HG02981 (cell line): Measurements from ENCODE around the gene SLX9.

ENCODE experiments used
- ATAC-seq: cut with Tn5 transposase; IDR thresholded peaks from one replicate; pipeline ENCODE4 v1.9.1; 2021; ENCODE audit warnings: mild to moderate bottlenecking, moderate library complexity; ENCODE audit not compliant: unreplicated experiment

Gene SLX9

GRCh38 chr21:44957901-44958451 is 18.1 kb downstream of the SLX9 start:
- no peak for ATAC-seq

GRCh38 chr21:44958471-44959191 is 18.8 kb downstream of the SLX9 start:
- no peak for ATAC-seq

- no peak for ATAC-seq
Measured at GRCh38 chr21:44959376-44960091, 19.7 kb downstream of the SLX9 start.

GRCh38 chr21:44960141-44961092 is 20.6 kb downstream of the SLX9 start:
- no peak for ATAC-seq

GRCh38 chr21:44962403-44962966 is 22.7 kb downstream of the SLX9 start:
- no peak for ATAC-seq

- no peak for ATAC-seq
Measured at GRCh38 chr21:44964381-44964780, 24.6 kb downstream of the SLX9 start.

GRCh38 chr21:44965251-44966022 is 25.6 kb downstream of the SLX9 start:
- ATAC-seq: no peak

- ATAC-seq: no peak
Measured at GRCh38 chr21:44966135-44967081, 26.6 kb downstream of the SLX9 start.

- ATAC-seq: no peak
Measured at GRCh38 chr21:44967082-44968047, 27.5 kb downstream of the SLX9 start.

GRCh38 chr21:44969066-44969670 is 29.3 kb downstream of the SLX9 start:
- no peak for ATAC-seq

GRCh38 chr21:44969931-44970755 is 30.3 kb downstream of the SLX9 start:
- no peak for ATAC-seq

- ATAC-seq: no peak
Measured at GRCh38 chr21:44970766-44971671, 31.2 kb downstream of the SLX9 start.

- ATAC-seq: no peak
Measured at GRCh38 chr21:44971672-44971995, 31.8 kb downstream of the SLX9 start.

GRCh38 chr21:44972301-44972814 is 32.5 kb downstream of the SLX9 start:
- no peak for ATAC-seq

GRCh38 chr21:44972821-44973220 is 33.0 kb downstream of the SLX9 start:
- no peak for ATAC-seq
